WTC11 (cell line): Measurements from ENCODE around the gene PIPOX.

Source experiments
- HMGA2 ChIP-seq: fragments of 250-450 bp; sonication (Bioruptor Pico); IDR thresholded peaks from 2 replicates; pipeline ENCODE4 v1.4.0; 2021; ENCODE audit warnings: mild to moderate bottlenecking, moderate library complexity
- ZNF423 ChIP-seq: fragments of 250-450 bp; sonication (Bioruptor Pico); IDR thresholded peaks from 2 replicates; pipeline ENCODE4 v2.1.2; 2022; ENCODE audit warnings: mild to moderate bottlenecking, moderate library complexity
- TF ChIP-seq, protein P1 (sequence below): sonication (generic); formaldehyde crosslinking; IDR thresholded peaks from 2 replicates; pipeline ENCODE4 v1.8.1; 2023; ENCODE audit warnings: mild to moderate bottlenecking, moderate library complexity, missing genetic modification reagents
- TF ChIP-seq, protein P2 (sequence below): fragments of 200-600 bp; IDR thresholded peaks from 2 replicates; pipeline ENCODE4 v1.8.0; 2022; ENCODE audit warnings: antibody characterized with exemption
- TF ChIP-seq, protein P3 (sequence below): sonication (generic); formaldehyde crosslinking; IDR thresholded peaks from 2 replicates; pipeline ENCODE4 v1.8.1; 2023; ENCODE audit warnings: mild to moderate bottlenecking, missing genetic modification reagents, moderate library complexity

DNA sequence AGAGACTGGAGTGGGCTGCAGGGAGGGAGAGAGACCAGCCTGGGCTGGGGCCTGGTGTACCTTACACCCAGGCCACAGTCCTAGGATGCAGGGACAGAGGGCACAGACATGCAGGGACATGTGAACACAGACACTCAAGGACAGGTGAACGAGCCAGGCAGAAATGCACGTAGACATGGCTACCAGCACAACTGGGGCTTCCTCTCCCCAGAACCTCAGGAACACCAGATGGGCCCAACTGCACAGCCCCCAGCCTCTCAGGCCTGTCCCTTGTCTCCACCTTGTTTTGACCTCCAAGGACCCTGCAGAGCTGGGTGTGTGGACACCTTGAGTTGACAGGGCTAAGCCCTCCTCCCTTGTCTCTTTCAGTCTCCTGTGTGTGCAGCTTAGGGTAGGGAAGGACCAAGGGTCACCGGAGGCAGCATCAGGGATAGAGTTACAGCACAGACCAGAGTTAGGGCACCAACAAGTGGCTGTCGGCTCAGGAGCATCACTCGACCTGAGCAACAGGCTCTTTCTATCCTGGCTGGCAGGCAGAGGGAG, 46.3 kb upstream of the PIPOX start:
- no peak for TF ChIP-seq ZNF423
- TF ChIP-seq, protein P1, sequence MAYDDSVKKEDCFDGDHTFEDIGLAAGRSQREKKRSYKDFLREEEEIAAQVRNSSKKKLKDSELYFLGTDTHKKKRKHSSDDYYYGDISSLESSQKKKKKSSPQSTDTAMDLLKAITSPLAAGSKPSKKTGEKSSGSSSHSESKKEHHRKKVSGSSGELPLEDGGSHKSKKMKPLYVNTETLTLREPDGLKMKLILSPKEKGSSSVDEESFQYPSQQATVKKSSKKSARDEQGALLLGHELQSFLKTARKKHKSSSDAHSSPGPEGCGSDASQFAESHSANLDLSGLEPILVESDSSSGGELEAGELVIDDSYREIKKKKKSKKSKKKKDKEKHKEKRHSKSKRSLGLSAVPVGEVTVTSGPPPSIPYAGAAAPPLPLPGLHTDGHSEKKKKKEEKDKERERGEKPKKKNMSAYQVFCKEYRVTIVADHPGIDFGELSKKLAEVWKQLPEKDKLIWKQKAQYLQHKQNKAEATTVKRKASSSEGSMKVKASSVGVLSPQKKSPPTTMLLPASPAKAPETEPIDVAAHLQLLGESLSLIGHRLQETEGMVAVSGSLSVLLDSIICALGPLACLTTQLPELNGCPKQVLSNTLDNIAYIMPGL (CRISPR knock-in tag), result no peak
- TF ChIP-seq, protein P2, sequence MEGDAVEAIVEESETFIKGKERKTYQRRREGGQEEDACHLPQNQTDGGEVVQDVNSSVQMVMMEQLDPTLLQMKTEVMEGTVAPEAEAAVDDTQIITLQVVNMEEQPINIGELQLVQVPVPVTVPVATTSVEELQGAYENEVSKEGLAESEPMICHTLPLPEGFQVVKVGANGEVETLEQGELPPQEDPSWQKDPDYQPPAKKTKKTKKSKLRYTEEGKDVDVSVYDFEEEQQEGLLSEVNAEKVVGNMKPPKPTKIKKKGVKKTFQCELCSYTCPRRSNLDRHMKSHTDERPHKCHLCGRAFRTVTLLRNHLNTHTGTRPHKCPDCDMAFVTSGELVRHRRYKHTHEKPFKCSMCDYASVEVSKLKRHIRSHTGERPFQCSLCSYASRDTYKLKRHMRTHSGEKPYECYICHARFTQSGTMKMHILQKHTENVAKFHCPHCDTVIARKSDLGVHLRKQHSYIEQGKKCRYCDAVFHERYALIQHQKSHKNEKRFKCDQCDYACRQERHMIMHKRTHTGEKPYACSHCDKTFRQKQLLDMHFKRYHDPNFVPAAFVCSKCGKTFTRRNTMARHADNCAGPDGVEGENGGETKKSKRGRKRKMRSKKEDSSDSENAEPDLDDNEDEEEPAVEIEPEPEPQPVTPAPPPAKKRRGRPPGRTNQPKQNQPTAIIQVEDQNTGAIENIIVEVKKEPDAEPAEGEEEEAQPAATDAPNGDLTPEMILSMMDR, result no peak
- TF ChIP-seq, protein P3, sequence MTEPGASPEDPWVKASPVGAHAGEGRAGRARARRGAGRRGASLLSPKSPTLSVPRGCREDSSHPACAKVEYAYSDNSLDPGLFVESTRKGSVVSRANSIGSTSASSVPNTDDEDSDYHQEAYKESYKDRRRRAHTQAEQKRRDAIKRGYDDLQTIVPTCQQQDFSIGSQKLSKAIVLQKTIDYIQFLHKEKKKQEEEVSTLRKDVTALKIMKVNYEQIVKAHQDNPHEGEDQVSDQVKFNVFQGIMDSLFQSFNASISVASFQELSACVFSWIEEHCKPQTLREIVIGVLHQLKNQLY (CRISPR knock-in tag), result no peak
- no peak for TF ChIP-seq HMGA2
